HG02763 (cell line): ENCODE data around the gene EXOC4.
"Not testable (repeated sequence)": the region's sequence is repeated elsewhere in the genome, so short reads cannot be mapped to it uniquely, and the experiment has no call there.

ENCODE experiments used
- ATAC-seq: cut with Tn5 transposase; IDR thresholded peaks from one replicate; pipeline ENCODE4 v1.9.1; 2021; ENCODE audit warnings: mild to moderate bottlenecking, moderate library complexity; ENCODE audit not compliant: unreplicated experiment

The EXOC4 gene

DNA sequence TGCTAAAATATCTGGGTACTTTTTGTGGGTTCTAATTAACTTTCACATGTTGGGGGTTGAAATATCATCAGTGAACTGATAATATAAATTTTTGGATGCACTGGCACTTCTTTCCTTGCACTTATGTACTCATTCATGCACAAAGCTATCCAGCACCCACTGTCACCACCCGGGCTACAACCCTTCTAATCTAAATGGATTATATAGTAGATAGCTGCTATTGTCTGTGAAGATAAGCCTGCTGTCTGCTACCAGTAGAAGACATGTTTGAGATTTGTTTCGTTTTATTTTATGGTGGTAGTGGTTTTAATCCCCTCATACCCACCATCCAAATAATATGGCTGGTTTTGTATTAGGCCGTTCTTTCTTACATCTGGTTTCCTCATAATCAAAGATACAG is 520.7 kb downstream of the EXOC4 start:
- no peak for ATAC-seq

DNA sequence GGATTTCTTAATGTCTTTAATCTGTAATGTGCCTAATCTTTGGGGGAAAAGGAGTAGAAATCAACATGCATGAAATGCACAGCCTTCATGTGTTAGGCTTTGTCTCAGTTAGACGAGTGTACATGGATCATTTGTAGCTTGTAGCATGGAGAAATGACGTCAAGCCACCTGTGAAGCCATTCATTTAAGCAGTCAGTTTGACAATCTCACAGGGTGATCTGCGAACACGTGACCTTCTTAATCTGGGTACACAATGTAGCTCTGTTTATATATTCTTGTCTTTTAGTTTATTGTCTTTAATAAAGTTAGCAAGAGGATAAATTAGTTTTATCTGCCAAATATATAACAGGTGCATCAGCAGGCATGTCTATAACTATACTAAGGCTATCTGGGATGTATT is 522.3 kb downstream of the EXOC4 start:
- no peak for ATAC-seq

DNA sequence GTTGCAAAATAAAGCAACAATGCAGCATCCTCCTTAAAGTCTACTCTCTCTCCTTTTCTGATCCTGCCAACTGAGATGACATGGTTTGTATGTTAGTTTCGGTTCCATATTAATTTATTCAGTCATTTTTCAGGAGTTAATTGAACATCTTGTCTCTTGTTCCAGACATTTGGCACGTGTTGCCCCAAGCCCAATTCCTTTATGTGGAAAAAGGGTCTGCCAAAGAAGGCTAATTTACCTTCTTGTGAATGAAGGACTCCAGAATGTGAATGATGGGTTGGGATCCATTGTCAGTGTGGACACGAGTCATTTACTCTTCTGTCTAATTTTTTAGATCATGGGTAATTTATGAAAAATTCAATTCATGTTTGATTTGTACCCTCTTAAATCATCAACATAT is 523.4 kb downstream of the EXOC4 start:
- no peak for ATAC-seq

DNA sequence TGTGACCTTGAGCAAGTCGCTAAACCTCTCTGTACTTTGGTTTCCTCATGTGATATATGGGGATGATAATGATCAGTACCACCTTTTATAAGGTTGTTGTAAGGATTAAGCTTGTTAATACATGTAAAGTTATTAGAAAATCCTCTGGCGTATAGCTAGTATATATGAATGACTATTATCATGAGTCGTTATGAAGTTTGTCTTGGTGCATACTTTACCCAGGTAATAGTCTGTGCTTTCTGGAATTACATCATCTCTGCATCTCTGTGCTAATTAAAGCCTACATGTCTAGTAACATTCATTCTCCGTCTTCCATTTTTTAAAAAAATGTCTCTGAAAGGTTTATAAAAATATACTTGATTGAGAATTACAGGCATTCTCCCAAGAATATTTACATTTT is 524.8 kb downstream of the EXOC4 start:
- no peak for ATAC-seq

DNA sequence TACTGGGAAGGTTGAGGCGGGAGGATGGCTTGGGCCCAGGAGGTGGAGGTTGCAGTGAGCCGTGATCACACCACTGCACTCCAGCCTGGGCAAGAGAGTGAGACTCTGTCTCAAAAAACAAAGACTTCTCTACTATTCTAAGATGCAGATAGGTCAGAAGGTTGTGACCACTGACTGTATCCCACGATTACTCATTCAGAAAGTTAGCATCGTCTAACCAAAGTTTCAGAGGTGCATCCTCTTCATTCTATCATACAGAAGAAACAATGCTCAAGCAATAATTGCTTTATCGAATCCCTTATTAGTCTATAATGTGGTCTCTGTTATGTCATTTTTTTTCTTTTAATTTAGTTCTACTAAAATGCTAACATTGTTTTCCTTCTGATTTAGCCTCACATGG is 525.6 kb downstream of the EXOC4 start:
- ATAC-seq = peak; percentile 82

DNA sequence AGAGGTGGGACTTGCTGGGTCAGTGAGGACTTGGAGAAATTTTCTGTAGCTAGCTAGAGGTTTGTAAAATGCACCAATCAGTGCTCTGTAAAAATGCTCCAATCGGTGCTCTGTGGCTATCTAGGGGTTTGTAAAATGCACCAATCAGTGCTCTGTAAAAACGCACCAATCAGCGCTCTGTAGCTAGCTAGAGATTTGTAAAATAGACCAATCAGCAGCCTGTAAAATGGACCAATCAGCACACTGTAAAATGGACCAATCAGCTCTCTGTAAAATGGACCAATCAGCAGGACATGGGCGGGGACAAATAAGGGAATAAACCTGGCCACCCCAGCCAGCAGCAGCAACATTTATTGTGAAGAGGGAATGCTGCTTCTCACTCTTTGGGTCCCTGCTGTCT is 526.7 kb downstream of the EXOC4 start:
- ATAC-seq = not testable (repeated sequence)

DNA sequence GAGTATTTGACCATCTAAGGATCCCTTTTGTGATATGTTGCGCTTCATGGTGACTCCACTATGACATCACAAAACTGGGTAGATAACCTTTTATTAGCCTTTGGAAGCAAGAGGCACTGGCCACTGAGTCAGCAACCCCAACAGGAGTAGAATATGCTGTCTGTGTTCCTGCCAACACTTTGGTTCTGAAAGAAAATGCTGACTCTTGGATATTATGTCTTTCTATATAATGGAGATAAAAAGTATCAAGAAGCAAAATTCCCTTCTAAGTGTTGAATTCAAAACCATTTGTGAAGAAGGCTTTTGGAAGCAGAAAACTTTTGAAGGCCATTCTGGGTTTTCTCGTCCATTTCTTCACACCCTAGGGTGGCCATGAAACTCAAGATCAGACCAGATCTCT is 528.0 kb downstream of the EXOC4 start:
- no peak for ATAC-seq

DNA sequence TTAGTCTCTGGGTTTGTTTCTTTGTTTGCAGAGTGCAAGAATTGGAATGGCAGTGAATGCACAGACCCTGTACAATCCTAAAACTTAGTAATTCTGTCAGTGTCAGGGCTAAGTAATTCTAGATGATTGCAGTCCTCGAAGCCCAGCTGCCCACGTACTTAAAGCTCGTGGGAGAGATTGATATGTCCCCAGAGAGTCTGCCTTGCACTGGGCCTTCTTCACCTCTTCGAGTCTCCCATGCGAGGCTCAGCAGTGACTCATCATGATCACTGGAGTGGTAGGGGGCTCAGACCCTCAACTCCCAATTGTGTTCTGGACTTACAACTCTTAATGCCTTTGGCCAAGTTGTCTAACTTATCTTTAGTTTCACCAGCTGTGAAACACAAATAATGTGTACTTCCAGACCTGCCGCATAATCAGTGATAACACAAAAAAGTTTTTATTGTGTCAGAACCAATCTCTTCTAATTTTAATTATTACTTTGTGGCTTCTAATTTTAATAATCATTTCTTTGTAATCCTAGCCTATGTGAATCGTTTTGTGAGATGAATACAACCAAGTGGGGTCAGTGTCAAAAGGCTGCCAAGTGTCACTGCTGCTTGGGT is 528.7 kb downstream of the EXOC4 start:
- no peak for ATAC-seq

DNA sequence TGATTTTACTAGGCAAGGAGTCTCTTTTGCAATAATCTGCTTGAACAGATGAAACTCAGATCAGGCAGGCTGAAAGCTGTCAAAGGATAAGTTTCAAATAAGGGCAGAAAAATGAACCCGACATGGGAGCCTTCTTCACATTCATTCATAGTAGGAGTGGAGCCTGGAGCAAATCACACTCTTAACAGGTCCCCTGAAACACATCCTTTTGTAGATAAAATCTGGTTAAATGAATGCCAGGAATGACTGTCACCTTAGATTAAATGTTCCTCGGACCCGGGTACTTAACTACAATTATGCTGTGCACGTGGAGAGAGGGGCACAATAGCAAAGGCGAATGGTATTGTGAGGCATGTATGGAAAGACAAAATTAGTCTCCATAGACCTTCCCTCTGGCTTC is 529.6 kb downstream of the EXOC4 start:
- no peak for ATAC-seq

DNA sequence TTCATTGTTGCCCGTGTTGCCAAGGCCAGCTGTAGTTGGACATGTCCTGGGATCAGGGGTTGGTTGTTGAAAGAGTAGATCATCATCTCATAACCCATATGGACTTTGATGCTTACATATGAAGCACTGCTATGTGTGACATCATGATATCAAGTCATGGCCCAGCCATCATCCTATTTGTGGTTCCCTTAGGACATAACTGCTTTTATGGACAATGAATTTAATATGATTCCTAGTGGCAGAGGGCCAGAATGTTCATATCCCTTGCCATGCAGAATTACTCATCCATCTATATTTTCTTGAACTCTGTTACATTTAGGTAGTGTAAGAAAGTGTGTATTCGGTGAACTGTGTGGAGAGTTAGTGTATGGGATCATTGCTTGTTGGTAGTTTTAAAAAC is 530.4 kb downstream of the EXOC4 start:
- ATAC-seq = no peak

DNA sequence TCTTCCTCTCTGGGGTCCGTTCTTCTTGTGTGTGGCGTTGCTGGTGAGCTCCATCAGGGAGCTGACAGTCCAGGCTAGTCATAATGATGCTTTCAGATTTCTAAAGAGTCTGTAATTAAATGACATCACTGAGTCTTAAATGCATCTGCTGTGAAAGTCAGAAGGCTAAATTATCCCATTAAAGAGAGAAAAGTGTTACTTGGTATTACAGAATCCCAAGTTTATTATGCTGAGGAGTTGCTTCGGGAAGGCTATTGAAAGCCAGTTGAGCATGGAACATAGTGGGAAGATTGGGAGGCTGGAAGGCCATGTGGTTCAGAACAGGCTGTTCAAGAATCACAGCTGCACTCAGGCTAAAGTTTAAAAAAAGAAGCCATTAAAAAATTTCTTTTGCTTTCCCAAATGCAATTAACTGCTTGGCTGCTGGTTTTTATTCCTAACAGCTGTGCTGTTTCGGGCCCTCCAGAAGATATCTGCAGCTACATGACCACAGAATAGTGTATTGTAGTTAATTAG is 531.7 kb downstream of the EXOC4 start:
- ATAC-seq = no peak

DNA sequence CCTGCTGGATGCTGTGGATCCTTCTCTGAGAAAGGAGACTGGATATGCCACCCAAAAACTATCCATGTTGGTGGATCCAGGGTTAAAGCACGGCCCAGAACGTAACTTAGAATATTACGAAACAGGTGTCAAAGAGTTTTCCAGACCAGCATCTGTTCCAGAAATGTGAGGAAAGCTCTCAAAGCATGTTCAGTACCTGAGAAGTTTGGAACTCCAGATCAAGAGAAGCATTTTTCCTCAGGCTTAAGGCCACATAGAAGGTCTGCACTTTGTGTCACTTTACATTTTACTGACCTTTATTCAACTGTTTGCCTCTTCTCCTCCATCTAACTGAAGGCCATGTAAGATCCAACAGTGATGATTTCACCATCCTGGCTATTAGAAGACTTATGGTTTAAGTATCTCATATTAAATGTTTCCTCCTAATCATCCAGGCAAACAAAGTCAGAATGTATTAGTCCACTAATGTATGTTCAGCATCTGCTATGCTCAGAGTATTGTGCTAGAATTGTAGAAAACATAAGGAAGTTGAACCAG is 533.6 kb downstream of the EXOC4 start:
- no peak for ATAC-seq

DNA sequence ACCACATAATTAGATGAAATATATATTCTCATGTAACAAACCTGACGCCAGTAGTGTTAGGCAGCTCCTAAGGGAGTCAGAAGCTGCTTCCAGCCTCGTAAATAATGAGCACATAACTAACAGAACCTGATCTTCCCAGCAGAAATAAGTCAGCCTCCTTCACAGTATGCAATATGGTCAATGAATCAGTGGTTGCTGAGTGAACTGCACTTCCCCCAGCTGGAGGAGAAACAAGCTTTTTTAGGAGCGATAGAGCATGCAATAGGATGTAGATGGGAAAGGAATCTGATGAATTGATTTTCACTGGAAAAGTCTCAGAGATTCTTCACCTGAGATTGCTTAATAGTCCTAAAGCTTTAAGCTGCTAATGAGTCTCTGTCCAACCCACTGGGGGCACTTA is 537.1 kb downstream of the EXOC4 start:
- ATAC-seq = no peak

DNA sequence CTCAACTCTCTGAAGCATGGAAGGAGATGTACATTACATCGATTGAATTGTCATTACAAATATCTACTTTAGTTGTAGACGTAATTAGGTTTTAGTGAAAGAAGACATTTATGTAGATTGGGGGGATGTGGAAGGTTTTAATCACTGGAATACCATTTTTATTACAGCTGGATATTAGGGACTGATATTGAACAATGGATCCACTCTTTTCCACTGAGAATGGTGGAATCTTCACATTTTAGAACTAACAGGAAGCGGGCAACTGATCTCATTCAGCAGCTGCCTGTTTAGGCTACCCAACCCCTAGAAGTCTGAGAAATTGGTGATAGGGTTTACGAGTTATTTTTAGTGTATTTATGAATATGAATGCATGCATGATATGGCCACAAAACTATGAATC is 538.0 kb downstream of the EXOC4 start:
- ATAC-seq = no peak

DNA sequence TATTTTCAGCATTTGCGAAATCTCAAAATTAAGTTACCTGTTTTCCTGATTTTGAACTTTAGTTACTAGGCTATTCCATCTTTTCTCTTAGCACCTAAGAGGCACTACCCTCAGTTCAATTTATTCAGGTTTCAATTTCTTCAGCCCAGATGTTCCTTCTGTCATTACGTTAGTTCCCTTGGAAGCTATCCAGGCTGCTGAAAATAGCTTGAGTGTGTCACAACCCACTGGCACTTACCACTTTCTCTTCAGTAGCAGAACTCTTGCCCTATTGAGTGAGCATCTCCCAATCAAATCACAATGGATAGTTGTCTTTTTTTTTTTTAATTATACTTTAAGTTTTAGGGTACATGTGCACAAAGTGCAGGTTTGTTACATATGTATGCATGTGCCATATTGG is 541.6 kb downstream of the EXOC4 start:
- ATAC-seq = no peak

DNA sequence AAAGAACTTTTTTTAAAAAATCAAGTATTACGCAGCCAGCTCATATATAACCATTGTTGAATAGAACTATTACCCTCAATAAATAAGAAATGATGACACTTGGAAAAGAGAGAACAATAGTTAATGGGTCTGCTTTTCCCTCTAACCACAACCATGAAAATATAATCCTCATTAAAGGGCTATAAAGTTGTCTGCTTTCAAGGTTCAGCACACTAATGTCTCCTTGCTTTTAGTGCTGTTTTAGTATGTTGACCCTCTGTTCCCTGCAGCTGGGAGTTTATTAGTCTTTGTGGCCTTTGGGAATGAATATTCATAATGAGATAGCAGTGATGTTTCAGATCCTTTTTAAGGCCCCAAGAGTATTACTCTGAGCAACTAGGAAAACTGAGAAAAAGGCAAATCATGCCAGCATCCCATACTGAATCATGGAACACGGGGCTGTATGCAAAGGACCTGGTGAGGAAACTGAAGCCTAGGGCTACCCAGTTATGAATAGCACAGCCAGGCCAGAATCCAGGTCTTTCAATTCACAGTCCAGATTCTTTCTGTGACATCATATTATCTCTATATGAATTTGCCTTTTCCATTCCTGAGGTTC is 542.3 kb downstream of the EXOC4 start:
- ATAC-seq = no peak

DNA sequence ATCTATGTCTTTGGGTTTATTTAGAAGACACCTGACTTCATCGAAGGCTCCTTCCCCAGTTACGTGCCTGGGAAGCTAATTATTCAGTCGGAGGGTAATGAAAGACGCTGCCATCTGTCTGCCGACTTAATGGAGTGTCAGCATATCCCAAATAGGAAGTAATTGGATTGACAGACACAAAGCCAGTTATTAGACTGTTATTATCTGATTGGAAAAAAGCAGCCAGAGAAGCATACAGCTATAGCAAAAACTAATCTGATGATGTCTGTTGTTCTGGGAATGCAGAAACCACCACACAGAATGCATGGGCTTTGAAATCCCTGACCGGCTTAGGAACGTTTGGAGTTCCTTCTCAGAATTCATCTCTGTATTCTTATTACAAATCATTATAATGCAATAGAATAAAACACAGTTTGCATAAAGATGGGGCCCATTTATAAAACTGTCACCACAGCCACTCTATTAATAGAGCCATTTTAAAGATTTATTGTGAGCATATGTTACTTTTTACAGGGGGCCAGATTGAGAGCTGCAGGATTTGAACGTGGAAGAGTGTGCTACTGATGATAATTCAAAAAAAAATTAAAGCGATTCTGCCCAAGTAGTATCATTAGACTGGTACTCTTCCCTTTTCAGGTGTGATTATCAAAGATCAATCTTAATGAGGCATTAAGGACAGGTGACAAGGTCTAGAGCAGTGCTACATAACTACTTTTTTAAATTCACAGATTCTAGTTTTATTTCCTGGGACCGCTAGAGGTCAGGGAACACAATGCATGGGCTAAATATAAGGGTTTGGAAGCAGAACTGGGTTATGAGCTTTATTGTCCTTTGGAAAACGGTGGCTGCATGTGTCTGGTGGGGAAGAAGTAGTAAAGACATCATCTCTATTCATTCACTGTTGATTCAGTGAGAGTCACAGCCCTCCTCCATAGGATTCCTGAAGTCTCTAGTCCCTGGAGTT is 544.2 kb downstream of the EXOC4 start:
- no peak for ATAC-seq

DNA sequence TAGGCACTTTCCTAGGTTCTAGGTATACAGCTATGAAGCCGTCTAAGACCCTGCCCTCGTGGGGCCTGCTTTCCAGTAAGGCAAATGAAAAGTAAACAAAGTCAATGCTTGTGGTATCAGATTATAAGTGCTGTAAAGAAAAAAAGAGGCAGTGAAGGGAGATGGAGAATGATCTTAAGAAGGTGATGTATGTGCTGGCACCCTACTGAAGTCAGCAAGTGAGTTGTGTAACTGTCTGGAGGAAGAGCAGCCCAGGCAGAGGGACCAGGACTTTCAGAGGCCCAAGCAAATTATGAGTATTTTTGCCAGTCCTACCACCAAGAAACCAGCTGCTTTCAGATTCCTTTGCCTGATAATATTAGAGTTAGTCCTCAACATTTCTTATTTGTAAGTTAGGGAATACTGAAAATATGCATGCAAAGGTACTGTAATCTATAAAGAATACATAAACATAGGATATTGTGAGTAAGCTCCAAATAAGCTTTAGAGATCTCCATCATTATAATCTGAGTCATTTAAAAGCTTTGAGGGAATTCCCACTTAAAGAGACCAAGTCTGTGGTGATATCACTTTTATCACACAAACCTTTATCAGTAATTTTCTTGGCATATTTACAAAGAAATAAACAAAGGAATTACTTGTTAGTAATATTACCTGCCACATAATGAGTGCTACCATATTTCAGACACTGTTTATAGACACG is 545.1 kb downstream of the EXOC4 start:
- no peak for ATAC-seq

DNA sequence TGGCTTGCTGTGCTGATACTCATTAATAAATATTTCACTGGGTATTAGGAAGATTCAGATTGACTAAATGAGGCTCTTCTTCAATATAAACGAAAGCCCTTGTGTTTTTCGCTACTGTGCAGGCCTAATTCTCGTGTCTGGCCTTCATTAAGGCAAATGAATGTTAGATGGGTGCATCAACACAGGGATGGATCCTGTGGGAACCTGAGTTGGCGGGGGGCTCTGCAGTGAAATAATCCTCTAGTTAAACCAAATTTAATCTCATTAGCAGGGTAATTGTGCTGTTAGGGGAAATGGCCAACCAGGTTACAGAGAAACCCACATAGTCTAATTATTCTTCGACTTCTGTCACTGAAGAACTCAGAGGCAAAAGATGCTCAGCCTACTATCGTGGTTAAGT is 548.5 kb downstream of the EXOC4 start:
- no peak for ATAC-seq

DNA sequence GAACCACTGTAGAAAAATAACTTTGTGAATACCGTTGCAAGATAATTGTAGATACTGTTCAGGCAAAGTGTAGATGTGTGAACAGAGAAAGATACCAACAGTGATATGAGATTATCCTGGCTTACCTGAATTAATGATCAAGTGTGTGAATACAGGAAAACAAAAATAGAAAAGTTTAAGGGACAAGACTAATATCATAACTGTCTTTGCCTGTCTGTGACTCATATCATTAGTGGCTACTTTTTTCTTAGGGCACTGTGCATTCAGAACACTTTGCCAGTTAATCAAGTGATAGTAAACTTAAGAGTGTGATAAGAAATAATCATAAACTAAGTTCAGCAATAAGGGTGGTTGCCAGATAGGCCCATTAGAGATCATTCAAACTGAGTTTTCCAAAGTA is 551.2 kb downstream of the EXOC4 start:
- no peak for ATAC-seq

DNA sequence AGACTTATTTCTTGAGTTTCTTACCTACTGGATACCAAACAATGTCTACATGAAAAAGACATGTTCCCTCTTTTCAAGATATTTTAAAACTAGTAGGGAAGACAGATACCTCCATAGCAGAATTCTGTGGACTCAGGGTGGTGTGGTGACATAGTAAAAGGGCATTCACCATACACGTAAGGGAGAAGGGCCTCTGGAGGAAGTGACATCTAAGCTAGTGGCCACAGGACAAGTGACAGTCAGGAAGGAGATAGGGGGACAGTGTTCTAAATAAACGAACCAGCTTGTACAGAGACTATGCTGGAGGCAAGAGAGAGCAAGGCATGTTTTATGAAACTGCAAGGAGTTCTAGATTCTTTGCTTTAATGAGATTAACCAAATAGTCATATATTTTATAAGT is 552.5 kb downstream of the EXOC4 start:
- ATAC-seq = no peak
